ENCODE measurements around the gene RNASE4.
"Not testable (repeated sequence)": the region's sequence is repeated elsewhere in the genome, so short reads cannot be mapped to it uniquely, and the experiment has no call there.

RNASE4 gene

DNA sequence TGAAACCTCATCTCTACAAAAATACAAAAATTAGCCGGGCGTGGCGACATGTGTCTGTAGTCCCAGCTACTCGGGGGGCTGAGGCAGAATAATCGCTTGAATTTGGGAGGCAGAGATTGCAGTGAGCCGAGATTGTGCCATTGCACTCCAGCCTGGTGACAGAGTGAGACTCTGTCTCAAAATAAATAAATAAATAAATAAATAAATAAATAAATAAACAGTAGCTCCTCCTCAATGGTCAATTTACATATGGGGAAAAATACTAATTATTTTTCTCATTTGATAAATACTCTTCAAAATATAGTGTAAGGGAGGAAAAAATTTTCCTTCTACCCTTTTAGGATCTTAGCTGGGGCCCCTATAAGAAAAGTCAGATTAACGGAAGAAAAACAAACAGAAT, 53.9 kb downstream of the RNASE4 start:
- DNase-seq, H3K27me3 Mint-ChIP-seq, H3K27ac Mint-ChIP-seq, ATAC-seq, H3K4me1 Mint-ChIP-seq, H3K9me3 Mint-ChIP-seq, H3K4me3 Mint-ChIP-seq: not testable (repeated sequence)

DNA sequence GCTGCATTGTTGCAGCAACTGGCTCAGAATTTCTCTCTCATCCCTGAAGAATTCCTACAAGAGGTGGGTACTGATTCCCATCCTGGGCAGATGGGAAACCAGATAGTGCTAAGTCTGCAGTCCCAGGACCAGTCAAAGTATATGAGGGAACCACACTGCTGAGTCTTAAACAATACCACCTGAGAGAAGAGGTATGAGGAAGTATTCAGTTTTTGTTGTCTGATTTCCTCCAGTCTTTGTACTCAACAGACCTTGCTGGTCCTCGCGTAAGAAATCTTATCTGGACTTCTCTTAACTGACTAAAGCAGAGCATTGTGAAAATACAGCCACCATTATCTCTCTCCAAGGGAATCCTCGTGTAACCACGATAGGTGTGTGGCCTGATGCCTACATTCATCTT, 57.8 kb downstream of the RNASE4 start:
- ATAC-seq (no peak), DNase-seq (no peak)
- no peaks in the 10 kb centered on the region for H3K27me3 Mint-ChIP-seq
- no peak overlapping the region for H3K27ac Mint-ChIP-seq
- no peaks in the 10 kb centered on the region for H3K9me3 Mint-ChIP-seq
- no peak overlapping the region for H3K4me3 Mint-ChIP-seq
- no peaks in the 10 kb centered on the region for H3K4me1 Mint-ChIP-seq

GRCh38 chr14:20743556-20743955, 59.2 kb downstream of the RNASE4 start:
- Mint-ChIP-seq H3K4me3 (no peak overlapping the region), H3K27me3 (no peaks in the 10 kb centered on the region), H3K27ac (no peak overlapping the region), H3K4me1 (no peaks in the 10 kb centered on the region), H3K9me3 (no peaks in the 10 kb centered on the region)
- ATAC-seq: no peak
- DNase-seq: no peak

GRCh38 chr14:20745571-20746358, 61.4 kb downstream of the RNASE4 start, which contains the start of gene EDDM3A:
TSS of gene EDDM3A (plus strand) at chr14:20745887. CDS start at chr14:20747581, 1,694 bp downstream.
- H3K4me1 Mint-ChIP-seq: no peaks in the 10 kb centered on the region
- H3K27me3 Mint-ChIP-seq: no peaks in the 10 kb centered on the region
- H3K27ac Mint-ChIP-seq: no peak within 1 kb of the TSS

DNA sequence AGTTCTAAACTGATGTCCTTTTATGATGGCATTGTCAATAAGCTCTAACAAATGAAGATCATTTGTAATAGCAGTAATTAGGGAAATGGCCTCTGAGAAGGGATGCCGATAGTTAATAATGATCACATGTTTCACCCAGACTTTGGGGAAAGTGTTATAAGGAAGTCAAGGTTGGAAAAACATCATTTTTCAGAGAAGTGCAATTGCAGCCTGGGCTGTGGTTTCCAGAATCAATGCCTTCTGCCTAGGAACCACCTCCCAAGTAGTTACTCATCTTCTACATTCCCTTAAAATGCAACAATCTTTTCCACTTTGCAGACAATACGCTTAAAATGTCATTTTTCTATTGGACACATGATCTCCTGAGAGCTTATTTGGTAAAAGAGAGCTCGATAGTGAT, 62.2 kb downstream of the RNASE4 start:
- Mint-ChIP-seq H3K4me1 (no peaks in the 10 kb centered on the region), H3K27me3 (peaks cover 2% of the 10 kb centered on the region), H3K9me3 (peaks cover 2% of the 10 kb centered on the region in 2 donors), H3K27ac (no peak overlapping the region), H3K4me3 (no peak overlapping the region)
- no peak for DNase-seq
- no peak for ATAC-seq

More at GRCh38 chr14:20745571-20746358, 61.4 kb downstream of the RNASE4 start, which contains the start of gene EDDM3A:
- ATAC-seq (no peak), DNase-seq (no peak)
- Mint-ChIP-seq H3K9me3 (no peaks in the 10 kb centered on the region), H3K4me3 (no peak within 1 kb of the TSS)

DNA sequence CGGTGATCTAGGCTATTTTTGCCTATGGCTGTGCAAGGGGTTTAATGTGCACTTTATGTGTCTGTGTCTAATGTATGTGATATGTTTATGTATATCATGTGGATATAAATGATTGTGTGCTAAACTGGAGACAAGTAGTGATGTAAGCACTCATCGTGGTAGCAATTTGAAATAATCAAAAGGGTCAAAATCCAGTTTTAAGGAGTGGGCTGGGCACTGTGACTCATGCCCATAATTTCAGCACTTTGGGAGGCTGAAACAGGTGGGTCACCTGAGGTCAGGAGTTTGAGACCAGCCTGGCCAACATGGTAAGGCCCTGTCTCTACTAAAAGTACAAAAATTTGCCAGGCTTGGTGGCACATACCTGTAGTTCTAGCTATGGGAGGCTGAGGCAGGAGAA, 64.1 kb downstream of the RNASE4 start:
- H3K27ac Mint-ChIP-seq: no peak overlapping the region
- H3K4me1 Mint-ChIP-seq: no peaks in the 10 kb centered on the region
- DNase-seq (no peak), ATAC-seq (no peak)
- H3K27me3 Mint-ChIP-seq: peaks cover 5% of the 10 kb centered on the region
- no peak overlapping the region for H3K4me3 Mint-ChIP-seq
- H3K9me3 Mint-ChIP-seq: peaks cover 10 to 21% of the 10 kb centered on the region in 2 donors

GRCh38 chr14:20750194-20750593, 65.8 kb downstream of the RNASE4 start:
- peaks cover 5% of the 10 kb centered on the region for H3K27me3 Mint-ChIP-seq
- DNase-seq (no peak), ATAC-seq (no peak)
- no peak overlapping the region for H3K27ac Mint-ChIP-seq
- H3K4me1 Mint-ChIP-seq: no peaks in the 10 kb centered on the region
- H3K9me3 Mint-ChIP-seq: peaks cover 10 to 22% of the 10 kb centered on the region in 2 donors
- no peak overlapping the region for H3K4me3 Mint-ChIP-seq

All from stimulated activated naive CD8-positive, alpha-beta T cell treated with anti-CD3 and anti-CD28 coated beads, Interleukin-15, amount 100 ng/mL, for 72 hours (primary cell).